Hematopoietic multipotent progenitor cell treated with erythropoietin and hydrocortisone succinate and interleukin-3 and kit ligand, for 17 days (in vitro differentiated cells): ENCODE data around the gene COA5.

Experiments
- DNase-seq: peaks from one replicate; pipeline ENCODE4 v3.0.0-alpha.2; 2015; ENCODE audit warnings: low spot score

The COA5 gene

GRCh38 chr2:98551316-98551715, 57.0 kb downstream of the COA5 start:
- no peak for DNase-seq

- DNase-seq, result no peak
These were observed 58.1 kb downstream of the COA5 start for GRCh38 chr2:98550165-98550564.
